HepG2 (cell line): ENCODE results near the gene S100Z. TPM values are rescaled to one million over a fixed set of nuclear protein-coding genes. Genes with fewer than 3 reads are reported as not detected.

ENCODE experiments used
- DDIT3 ChIP-seq: sonication (generic); formaldehyde crosslinking; IDR thresholded peaks from 2 replicates; pipeline ENCODE4 v1.4.0; 2020; ENCODE audit warnings: mild to moderate bottlenecking, missing genetic modification reagents
- PAX8 ChIP-seq: sonication (generic); formaldehyde crosslinking; IDR thresholded peaks from 2 replicates; pipeline ENCODE4 v1.8.0; 2022; ENCODE audit warnings: mild to moderate bottlenecking, missing genetic modification reagents, borderline replicate concordance
- PBX3 ChIP-seq: sonication (generic); formaldehyde crosslinking; IDR thresholded peaks from 2 replicates; pipeline ENCODE4 v1.8.1; 2023; ENCODE audit warnings: missing genetic modification reagents, inconsistent platforms, borderline replicate concordance
- SKIL ChIP-seq: sonication (generic); formaldehyde crosslinking; IDR thresholded peaks from 2 replicates; pipeline ENCODE4 v1.8.0; 2022; ENCODE audit warnings: missing genetic modification reagents, mild to moderate bottlenecking, moderate library complexity, borderline replicate concordance
- TERF1 ChIP-seq: sonication (generic); formaldehyde crosslinking; IDR thresholded peaks from 2 replicates; pipeline ENCODE4 v1.8.0; 2022; ENCODE audit warnings: mild to moderate bottlenecking, missing genetic modification reagents, moderate library complexity
- ZNF275 ChIP-seq: sonication (generic); formaldehyde crosslinking; IDR thresholded peaks from 2 replicates; pipeline ENCODE4 v1.8.0; 2022; ENCODE audit warnings: missing genetic modification reagents, mild to moderate bottlenecking, inconsistent platforms, borderline replicate concordance
- ZNF530 ChIP-seq: sonication (generic); formaldehyde crosslinking; IDR thresholded peaks from 2 replicates; pipeline ENCODE4 v1.5.0; 2020; ENCODE audit warnings: low read depth, mild to moderate bottlenecking, missing genetic modification reagents
- ZNF564 ChIP-seq: sonication (generic); formaldehyde crosslinking; IDR thresholded peaks from 2 replicates; pipeline ENCODE4 v1.8.1; 2023; ENCODE audit warnings: mild to moderate bottlenecking, missing genetic modification reagents
- polyA plus RNA-seq, 8 experiments: library from polyadenylated mRNA; depleted of rRNA in 3 of 8; stranded (reverse) in 7 of 8; unstranded in 1 of 8; fragments of >200 nt; fragmentation: Illumina TruSeq in 4 of 8; extraction: Trizol in 4 of 8; gene quantifications; 2 replicates each; pipeline versions ENCODE4 v1.2.1 to v1.2.3, GENCODE V29; 2011 to 2016; ENCODE audit warnings: low read depth in 4 of 8, missing spikeins in 1 of 8, mixed read lengths in 1 of 8; ENCODE audit not compliant: insufficient read depth in 1 of 8
- total RNA-seq, 5 experiments: library from RNA; depleted of rRNA; stranded (reverse); fragments of >200 nt; fragmentation: Illumina TruSeq; extraction: Trizol; gene quantifications; 2 replicates each; pipeline ENCODE4 v1.2.3, GENCODE V29; 2016; ENCODE audit warnings: low read depth in 1 of 5

Gene S100Z
- total and polyA plus RNA-seq, 2 of the 13 experiments (the other 11 are each of a cell fraction or from before 2014, with no cell fraction given) = 0.22 TPM; not detected in 1

- no peak for TF ChIP-seq ZNF275 (CRISPR knock-in tag)
- TF ChIP-seq PBX3 = no peak
- TF ChIP-seq ZNF530 = no peak
- TF ChIP-seq SKIL = no peak
- TF ChIP-seq TERF1 = no peak
- TF ChIP-seq PAX8 (CRISPR knock-in tag) = no peak
- no peak for TF ChIP-seq ZNF564 (CRISPR knock-in tag)
- TF ChIP-seq DDIT3 (CRISPR knock-in tag) = no peak
Observed at GRCh38 chr5:76841361-76841760, 8.5 kb upstream of the S100Z start (continued).
